GM10266 (cell line): ENCODE results near the gene ATP9B.
"Not testable (repeated sequence)": the region's sequence is repeated elsewhere in the genome, so short reads cannot be mapped to it uniquely, and the experiment has no call there.

Experiments
- DNase-seq: peaks from one replicate; pipeline ENCODE4 v3.0.0; 2012; ENCODE audit errors: extremely low spot score
- CTCF ChIP-seq: IDR thresholded peaks from 2 replicates; pipeline ENCODE4 v1.5.1; 2012; ENCODE audit warnings: mild to moderate bottlenecking, low read depth; ENCODE audit not compliant: control insufficient read depth, insufficient read depth; ENCODE audit errors: missing control alignments

ATP9B gene

DNA sequence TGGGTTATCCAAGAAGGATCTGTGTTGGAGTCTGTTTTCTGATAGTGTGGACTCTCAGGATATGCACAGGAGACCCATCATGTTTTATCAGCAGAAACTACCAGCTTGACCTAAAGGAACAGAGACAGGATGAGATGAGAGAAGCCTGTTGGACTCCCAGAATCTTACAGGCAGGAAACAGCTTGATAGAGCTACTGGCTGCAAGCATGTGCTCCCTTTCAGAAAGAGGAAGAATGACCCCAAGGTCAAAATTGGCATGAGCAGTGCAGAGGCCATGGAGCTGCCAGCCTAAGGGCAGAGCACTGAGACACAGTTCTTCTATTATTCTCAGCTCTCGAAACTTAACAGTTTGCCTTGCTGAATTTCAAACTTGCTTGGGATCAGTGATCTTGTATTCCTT lies 191.3 kb downstream of the ATP9B start:
- no peak for TF ChIP-seq CTCF
- DNase-seq, result no peak

DNA sequence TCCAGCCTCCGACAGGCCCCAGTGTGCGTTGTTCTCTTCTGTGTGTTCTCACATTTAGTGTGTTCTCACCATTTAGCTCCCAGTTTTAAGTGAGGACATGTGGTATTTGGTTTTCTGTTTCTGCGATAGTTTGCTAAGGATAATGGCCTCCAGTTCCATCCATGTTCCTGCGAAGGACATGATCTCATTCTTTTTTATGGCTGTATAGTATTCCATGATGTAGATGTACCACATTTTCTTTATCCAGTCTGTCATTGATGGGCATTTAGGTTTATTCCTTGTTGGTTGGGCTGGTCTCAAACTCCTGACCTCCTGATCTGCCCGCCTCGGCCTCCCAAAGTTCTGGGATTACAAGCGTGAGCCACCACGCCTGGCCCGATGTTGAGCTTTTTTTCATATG lies 195.9 kb downstream of the ATP9B start:
- DNase-seq, result not testable (repeated sequence)

- DNase-seq, result not testable (repeated sequence)
Observed at GRCh38 chr18:79271812-79272211, 202.6 kb downstream of the ATP9B start.

GRCh38 chr18:79272916-79273315 lies 203.7 kb downstream of the ATP9B start:
- no peak for TF ChIP-seq CTCF
- DNase-seq, result no peak

- TF ChIP-seq CTCF, result no peak
- DNase-seq, result no peak
Observed at GRCh38 chr18:79274823-79275222, 205.6 kb downstream of the ATP9B start.

GRCh38 chr18:79275461-79275860 lies 206.3 kb downstream of the ATP9B start:
- TF ChIP-seq CTCF, result no peak
- DNase-seq, result no peak

DNA sequence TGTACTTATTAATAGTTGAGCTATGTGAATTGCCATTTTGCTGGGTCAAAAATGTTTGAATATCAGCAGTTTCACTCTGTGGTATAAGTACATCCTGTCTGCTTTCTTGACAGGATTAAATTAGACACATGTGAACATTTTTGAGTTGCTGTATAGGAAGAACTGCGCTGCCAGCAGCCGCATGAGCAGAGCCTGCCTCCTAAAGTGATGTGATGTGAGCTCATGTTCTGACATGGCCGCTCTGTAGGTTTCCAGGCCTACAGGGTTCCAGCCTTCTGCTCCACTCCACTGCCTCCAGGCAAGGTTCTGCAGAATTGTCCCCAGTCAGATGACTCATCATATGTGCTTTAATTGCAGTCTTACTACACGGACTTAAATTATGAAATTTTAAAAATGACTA lies 206.8 kb downstream of the ATP9B start:
- DNase-seq, result no peak
- TF ChIP-seq CTCF, result no peak

DNA sequence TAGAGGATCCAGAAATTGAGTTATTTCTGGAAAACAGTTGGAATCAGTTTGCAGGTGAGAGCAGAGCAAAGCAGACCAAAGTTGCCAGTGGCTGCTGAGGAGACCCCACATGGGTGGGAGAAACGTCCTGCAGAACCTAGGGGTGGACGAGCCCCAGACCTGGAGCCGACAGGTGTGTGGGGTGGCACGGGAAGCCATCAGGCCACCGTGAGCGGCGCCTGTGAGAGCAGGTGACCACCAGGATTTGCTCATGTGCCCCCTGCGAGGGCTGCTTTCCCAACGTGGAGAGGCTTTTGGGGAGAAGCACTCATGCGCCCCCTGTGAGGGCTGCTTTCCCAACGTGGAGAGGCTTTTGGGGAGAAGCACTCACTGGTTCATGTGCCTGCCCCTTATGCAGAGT lies 209.7 kb downstream of the ATP9B start:
- no peak for TF ChIP-seq CTCF
- DNase-seq, result no peak
